Astrocyte (in vitro differentiated cells and primary cell): Measurements from ENCODE around the gene ETV1.

Experiments used
- EZH2 ChIP-seq: IDR thresholded peaks from 2 replicates; pipeline ENCODE4 v1.6.1; 2012; ENCODE audit warnings: mild to moderate bottlenecking, low read length, inconsistent platforms; ENCODE audit not compliant: insufficient read depth
- TF ChIP-seq, protein P1 (sequence below): IDR thresholded peaks from 2 replicates; pipeline ENCODE4 v1.5.1; 2011; ENCODE audit warnings: low read depth, mild to moderate bottlenecking, inconsistent platforms, low read length, moderate library complexity; ENCODE audit not compliant: insufficient read depth

DNA sequence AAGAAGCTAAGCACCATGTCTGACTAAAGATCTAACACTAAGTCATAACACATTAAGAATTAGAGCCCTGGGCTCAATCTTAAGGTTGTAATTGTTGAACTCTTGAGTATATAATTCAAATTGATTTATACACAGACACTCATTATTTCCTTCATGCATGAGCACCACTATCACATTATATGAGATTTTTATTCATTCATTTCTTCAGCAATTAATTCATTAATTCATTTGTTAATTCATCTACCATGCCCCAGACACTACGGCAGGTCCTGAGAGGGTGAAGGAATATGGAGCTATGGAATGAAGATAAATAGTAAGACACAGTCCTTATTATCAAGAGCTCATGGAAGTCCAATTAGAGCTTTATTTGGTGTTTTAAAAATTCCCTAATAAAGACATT is 41.9 kb downstream of the ETV1 start:
- TF ChIP-seq, protein P1, sequence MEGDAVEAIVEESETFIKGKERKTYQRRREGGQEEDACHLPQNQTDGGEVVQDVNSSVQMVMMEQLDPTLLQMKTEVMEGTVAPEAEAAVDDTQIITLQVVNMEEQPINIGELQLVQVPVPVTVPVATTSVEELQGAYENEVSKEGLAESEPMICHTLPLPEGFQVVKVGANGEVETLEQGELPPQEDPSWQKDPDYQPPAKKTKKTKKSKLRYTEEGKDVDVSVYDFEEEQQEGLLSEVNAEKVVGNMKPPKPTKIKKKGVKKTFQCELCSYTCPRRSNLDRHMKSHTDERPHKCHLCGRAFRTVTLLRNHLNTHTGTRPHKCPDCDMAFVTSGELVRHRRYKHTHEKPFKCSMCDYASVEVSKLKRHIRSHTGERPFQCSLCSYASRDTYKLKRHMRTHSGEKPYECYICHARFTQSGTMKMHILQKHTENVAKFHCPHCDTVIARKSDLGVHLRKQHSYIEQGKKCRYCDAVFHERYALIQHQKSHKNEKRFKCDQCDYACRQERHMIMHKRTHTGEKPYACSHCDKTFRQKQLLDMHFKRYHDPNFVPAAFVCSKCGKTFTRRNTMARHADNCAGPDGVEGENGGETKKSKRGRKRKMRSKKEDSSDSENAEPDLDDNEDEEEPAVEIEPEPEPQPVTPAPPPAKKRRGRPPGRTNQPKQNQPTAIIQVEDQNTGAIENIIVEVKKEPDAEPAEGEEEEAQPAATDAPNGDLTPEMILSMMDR = no peak
- no peak for TF ChIP-seq EZH2
